ENCODE measurements around the gene PIP5KL1.
A peak's percentile ranks its signal among the peaks of the same experiment; 100 is the strongest.

The PIP5KL1 gene

DNA sequence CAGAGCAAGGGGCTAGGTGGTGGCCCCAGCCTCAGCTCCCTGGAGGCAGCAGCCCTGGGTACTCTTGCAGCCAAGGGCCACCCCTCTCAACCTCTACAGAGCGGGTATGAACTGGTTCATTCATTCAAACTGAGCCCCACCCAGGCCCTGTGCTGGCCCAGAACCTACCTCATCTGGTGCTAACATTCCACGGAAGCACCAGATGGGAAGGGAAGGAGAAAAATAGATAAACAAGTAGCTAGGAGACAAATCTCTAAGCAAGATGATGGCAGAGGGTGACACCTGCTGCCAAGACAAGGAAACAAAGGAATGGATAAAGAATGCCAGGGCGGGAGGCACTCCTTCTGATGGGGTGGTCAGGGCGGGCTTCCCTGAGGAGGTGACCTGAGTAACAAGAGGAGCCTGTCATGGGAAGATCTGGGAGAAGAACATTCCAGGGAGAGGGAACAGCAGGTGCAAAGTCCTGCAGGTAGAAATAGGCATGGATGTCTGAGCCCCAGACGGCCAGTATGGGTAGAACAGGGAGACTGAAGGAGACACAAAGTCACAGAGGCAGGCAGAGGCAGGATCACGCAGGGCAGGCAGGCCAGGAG lies 19.9 kb downstream of the PIP5KL1 start:
- DNase-seq = peak; percentile 88

GRCh38 chr9:127909839-127910273 lies 20.7 kb downstream of the PIP5KL1 start:
- DNase-seq = no peak

GRCh38 chr9:127908660-127908926 lies 22.0 kb downstream of the PIP5KL1 start:
- DNase-seq = no peak

DNA sequence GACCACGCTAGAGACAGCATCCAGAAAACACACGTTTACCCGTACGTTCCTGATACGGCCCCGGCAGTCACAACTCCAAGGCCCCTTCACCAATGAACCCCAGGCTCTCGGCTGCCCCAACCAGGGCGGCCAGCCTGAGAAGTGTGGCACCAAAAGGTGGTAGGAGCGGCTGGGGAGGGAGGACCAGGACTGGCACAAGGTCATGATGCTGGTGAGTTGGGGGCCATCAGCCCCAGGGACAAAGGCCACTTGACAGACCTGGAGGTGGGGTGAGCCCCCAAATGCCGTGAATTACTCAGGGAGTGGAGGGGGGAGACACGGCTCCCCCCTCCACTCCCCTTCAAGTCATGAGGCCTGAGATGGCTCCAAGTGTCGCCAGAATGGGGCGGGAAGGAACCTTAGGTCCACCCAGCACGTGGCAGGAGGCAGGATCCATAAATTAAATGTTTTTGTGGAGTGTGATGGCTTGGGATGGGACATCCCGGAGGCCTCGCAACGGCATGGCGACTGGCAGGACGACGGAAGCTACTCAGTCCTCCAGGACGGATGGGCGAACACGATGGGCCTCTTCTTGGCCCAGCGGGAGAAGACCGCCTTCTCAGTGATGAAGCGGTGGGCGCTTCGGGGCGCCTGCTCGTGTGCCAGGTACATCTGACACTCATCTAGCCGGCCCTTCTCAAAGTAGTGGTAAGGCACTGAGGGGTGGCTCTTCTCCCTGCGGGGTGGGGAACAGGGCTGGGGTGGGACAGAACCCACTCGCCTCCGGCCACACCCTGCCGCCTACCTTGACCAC lies 22.5 kb downstream of the PIP5KL1 start:
- no peak for DNase-seq

GRCh38 chr9:127905788-127906191 lies 24.8 kb downstream of the PIP5KL1 start:
- no peak for DNase-seq

GRCh38 chr9:127905004-127905728 lies 25.4 kb downstream of the PIP5KL1 start:
- DNase-seq = no peak

DNA sequence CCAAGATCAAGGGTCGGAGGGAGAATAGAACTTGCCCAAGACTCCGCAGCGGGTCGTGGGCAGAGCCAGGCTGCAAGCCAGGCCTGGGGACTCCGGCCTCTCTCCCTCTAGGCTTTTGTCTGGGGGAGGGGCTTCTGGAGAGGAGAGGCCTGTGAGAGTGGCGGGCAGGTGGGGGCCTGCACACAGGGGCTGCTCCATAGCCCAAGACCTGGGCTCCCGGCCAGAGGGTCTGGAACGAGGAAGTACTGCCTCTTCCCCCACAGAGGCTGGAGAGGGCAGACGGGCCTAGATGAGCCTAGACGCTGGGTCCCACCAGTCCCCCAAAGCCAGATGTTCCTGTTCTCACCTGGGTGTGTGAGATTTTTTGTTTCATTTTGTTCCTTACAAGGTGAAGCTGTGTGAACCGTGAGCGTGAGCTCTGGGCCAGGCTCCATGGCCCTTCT lies 26.0 kb downstream of the PIP5KL1 start:
- DNase-seq = no peak

DNA sequence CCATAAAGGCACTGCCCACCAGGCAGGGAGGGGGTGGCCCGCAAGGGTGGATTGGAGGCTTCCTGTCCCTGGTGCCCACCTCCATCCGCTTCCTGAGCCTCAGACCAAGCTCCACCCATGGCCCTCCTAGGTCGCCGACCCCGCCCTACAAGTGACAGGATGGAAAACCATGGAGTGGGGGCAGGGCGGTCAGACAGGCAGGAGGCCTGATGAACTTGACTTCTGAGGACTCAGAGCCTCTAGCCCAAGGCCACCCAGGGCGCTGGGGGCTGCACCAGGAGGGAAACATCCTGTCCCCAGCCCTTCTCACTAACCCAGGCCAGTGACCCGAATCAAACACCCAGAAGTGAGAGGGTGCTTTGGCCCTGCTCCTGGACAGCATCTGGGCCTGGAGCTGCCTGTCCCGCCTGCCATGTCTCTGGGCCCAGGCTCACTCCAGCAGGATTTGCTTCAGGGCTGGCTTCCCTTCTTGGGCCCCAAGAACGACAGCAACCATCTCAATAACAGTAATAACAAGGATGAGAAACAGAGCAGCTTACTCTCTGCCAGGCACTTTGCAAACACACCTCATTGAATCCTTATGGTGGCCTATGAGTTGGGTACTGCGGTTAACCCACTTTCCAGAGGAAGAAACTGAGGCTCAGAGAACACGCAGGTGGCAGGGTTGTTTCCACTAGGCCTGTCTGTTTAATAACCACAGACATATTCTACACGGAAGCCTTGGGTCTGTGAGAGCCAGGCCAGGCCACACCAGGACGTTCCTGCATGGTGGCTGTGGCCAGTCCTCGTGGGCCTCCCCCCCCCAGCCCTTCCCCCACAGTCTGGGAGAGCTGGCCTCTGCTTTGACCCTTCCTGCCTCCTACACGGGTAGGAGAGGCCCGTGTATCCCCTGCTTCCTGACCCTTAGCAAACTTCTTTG lies 26.8 kb downstream of the PIP5KL1 start:
- DNase-seq = no peak

DNA sequence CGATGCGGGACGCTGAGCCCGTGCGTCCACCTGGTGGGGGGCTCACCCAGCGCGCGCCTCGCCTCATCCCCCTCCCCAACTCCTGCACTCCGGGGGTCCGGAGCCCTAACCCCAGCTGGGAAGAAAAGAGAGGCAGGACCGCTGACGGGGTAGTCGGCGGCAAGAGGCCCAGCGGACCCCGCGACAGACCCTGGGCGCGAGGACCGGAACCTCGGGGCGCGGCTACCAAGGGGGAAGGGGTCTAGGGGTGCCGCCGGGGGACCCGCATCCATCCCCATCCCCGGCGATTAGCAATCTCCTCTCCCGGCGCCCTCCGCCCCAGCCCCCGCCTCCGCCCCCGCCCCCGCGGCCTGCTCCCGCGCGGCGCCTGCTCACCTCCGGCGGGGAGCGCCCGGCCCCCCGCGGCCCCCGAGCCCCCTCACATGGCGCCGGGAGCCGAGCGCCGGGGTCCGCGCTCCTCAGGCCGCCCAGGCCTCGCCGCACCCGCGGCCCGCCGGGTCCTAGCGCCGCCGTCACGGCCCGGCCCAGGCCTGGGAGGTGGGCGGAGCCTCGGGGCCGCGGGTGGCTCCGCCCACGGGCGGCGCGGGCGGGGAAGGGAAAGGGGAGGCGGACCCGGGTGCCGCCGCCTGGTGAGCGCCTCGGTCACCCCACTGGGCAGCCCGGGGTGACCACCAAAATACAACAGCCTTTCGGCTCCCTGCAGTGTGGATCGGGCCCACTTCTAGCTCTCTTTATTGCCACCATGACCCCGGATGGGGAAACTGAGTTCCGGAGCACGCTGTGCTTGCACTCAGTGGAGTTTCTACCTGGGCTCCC lies 31.2 kb downstream of the PIP5KL1 start, which contains the start of gene ST6GALNAC6:
Gene ST6GALNAC6, minus strand, starts transcription at position 476 of the 816 bp plus-strand sequence. CDS start 1,622 bp downstream, outside the sequence.
- peak; percentile 86 for DNase-seq

GRCh38 chr9:127898433-127899127 lies 32.0 kb downstream of the PIP5KL1 start:
- DNase-seq = no peak

DNA sequence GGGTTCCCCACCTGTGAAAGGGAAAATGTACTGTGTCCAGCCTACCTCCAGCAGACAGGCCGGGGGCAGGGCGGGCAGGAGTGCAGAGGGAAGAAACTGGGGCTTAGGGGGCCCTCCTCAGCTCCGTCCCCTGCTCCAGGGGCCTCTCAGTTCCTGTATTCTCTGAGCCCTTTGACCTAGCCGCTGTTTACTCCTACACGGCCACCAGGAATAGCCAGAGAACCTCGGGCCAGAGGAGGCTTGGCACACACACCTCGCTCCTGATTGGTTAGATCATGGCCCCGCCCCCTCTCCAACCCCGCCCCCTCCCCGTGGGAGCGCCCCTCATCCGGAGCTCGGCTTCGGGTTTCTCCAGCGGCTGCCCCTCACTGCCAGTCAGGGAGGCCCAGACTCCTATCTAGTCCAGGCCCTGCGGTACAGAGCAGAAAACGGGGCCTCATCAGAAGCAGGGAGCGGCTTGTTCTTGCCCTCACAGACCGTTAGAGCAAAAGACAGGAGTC lies 33.3 kb downstream of the PIP5KL1 start:
- DNase-seq = peak; percentile 47

DNA sequence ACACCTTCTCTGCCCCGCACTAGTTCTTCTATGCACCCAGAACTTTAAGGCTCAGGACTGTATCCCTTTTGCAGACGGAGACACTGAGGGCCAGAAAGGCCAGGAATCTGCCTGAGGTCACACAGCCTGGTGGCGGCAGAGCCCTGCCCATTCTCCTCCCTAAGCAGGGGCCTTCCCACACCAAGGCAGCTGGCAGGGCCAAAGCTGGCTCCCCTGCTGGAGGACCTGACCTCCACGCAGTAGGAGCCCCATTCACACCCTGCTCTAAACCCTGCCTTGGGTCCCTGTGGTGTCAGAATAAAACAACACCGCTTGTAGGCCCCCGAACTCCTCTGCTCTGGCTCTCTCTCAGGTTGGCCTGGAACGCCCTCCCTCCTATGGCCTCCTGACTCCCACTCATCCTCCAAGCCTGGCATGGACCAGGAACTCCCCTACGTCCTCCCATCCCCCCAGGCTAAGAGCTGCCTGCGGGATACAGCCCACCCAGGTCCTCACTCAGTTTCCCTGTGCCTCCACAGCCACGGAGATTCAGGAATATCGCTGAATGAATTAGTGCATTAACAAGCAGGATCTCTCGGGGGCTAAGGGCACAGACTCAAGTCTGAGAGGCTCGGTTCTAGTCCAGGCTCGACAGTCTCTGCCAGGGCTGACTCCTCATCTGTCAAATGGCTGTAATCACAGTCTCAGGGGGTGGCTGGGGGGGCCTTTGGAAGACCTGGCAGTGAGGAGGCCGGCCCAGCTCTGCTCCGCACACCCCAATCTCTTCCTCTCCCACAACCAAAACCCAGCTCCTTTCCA lies 34.0 kb downstream of the PIP5KL1 start:
- no peak for DNase-seq

DNA sequence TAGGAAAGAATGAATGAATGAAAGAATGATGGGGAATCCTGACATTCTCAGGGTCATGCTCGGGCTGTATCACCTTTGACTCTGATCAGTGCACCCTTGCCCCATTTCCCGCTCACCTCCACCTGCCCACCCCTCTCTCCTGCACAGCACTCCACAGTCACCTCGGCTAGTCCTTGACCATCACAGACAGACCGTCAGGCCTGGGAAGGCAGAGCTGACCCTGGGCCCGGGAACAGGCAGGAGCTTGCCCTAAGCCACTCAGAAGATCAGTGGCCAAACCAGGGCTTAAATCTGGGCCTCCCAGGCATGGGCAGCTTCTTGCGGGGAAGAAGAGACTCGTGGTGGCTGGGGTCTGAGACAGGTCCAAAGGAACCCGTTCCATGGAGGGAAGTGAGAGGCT lies 34.8 kb downstream of the PIP5KL1 start:
- DNase-seq = no peak

GRCh38 chr9:127893392-127893791 lies 37.2 kb downstream of the PIP5KL1 start:
- DNase-seq = no peak

- no peak for DNase-seq
Measured at GRCh38 chr9:127892831-127893230, 37.7 kb downstream of the PIP5KL1 start.

DNA sequence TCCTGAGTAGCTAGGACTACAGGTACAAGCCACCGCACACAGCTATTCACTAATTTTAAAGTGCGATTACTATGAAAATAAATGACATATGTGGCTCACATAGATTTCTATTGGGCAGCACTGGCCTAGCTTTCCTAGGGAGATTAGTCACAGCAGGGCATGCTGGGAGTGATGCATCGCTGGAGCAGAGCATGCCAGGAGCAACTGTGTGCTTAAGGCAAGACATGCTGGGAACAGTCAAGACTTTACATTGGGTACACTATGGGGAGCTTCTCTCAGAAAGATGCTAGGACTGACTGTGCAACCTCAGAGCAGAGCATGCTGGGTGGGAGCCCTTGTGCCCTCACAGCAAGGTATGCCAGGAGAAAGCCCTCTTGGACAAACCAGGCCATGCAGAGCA lies 40.5 kb downstream of the PIP5KL1 start:
- no peak for DNase-seq

DNA sequence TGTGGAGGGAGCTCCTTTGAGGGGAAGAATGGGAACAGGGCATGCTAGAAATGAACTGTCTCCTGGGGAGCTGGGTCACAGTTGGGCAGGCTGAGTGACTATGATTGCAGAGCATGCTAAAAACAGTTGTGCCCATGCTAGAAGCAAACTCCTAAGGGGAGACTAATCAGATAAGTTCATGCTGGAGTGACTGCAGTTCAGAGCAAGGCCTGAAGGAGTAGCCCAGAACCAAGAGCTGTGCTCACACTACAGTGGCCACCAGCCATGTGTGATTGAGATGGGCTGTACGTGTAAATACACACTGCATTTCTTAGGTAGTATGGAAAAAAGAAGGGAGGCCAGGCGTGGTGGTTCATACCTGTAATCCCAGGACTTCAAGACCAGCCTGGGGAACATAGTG lies 42.8 kb downstream of the PIP5KL1 start:
- no peak for DNase-seq

GRCh38 chr9:127886401-127886972 lies 44.1 kb downstream of the PIP5KL1 start:
- DNase-seq = no peak

GRCh38 chr9:127885508-127886281 lies 44.9 kb downstream of the PIP5KL1 start:
- DNase-seq = no peak

All from NCI-H2171 (cell line).